22Rv1 (cell line): ENCODE data around the gene MTG1.

ENCODE experiments used
- ZFX ChIP-seq: fragments of 450-650 bp; IDR thresholded peaks from 2 replicates; pipeline ENCODE4 v1.6.1; 2017; ENCODE audit warnings: antibody characterized with exemption, borderline replicate concordance
- TF ChIP-seq, protein P1 (sequence below): fragments of 450-650 bp; IDR thresholded peaks from 2 replicates; pipeline ENCODE4 v1.5.1; 2017; ENCODE audit warnings: mild to moderate bottlenecking

DNA sequence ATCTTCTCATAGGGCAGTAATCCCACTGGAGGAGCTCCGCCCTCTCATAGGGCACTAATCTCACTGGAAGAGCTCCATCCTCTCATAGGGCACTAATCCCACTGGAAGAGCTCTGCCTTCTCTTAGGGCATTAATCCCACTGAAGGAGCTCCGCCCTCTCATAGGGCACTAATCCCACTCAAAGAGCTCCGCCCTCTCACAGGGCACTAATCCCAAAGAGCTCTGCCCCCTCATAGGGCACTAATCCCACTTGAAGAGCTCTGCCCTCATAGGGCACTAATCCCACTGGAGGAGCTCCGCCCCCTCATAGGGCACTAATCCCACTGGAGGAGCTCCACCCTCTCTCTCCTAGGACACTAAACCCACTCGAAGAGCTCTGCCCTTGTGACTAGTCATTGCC lies 32.7 kb upstream of the MTG1 start:
- TF ChIP-seq, protein P1, sequence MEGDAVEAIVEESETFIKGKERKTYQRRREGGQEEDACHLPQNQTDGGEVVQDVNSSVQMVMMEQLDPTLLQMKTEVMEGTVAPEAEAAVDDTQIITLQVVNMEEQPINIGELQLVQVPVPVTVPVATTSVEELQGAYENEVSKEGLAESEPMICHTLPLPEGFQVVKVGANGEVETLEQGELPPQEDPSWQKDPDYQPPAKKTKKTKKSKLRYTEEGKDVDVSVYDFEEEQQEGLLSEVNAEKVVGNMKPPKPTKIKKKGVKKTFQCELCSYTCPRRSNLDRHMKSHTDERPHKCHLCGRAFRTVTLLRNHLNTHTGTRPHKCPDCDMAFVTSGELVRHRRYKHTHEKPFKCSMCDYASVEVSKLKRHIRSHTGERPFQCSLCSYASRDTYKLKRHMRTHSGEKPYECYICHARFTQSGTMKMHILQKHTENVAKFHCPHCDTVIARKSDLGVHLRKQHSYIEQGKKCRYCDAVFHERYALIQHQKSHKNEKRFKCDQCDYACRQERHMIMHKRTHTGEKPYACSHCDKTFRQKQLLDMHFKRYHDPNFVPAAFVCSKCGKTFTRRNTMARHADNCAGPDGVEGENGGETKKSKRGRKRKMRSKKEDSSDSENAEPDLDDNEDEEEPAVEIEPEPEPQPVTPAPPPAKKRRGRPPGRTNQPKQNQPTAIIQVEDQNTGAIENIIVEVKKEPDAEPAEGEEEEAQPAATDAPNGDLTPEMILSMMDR = no peak
- no peak for TF ChIP-seq ZFX
